H1 (cell line): ENCODE results near the gene MTF2. TPM values are rescaled to one million over a fixed set of nuclear protein-coding genes. Genes with fewer than 3 reads are reported as not detected.

Experiments used
- CTCF ChIA-PET: fragments of 300-600 bp; sonication (Branson Sonifier 250); formaldehyde crosslinking; loops from one replicate; lab custom pipeline; 2021; ENCODE audit not compliant: partially characterized antibody; lab: Charles Lee
- POLR2A ChIA-PET: fragments of 300-600 bp; sonication (Branson Sonifier 250); formaldehyde crosslinking; loops from one replicate; lab custom pipeline; 2021; ENCODE audit warnings: inconsistent platforms; ENCODE audit not compliant: partially characterized antibody; lab: Charles Lee
- DNase-seq, 2 experiments: peaks; one replicate each; pipeline versions ENCODE4 v3.0.0 to v3.0.0-alpha.2; 2010 to 2022; ENCODE audit warnings: low spot score in 2 of 2, low read depth in 1 of 2, mixed read lengths in 1 of 2
- FAIRE-seq: peaks from 2 replicates; lab custom pipeline; 2011; peaks lifted over from hg19 to GRCh38; lab: Jason Lieb, UNC
- H2AFZ ChIP-seq: 2 replicates; pipeline ENCODE4 v1.8.1; 2012; ENCODE audit warnings: low read length, inconsistent platforms
- H2AK5ac ChIP-seq: 2 replicates; pipeline ENCODE4 v1.6.1; 2013; ENCODE audit warnings: low read depth, low read length
- H2BK120ac ChIP-seq: replicated peaks from 2 replicates; pipeline ENCODE3; 2013; ENCODE audit warnings: low read depth, low read length, inconsistent platforms
- H2BK12ac ChIP-seq: 2 replicates; pipeline ENCODE4 v1.6.1; 2013; ENCODE audit warnings: low read depth, low read length
- H2BK15ac ChIP-seq: 2 replicates; pipeline ENCODE4 v1.6.1; 2013; ENCODE audit warnings: low read length
- H2BK20ac ChIP-seq: 2 replicates; pipeline ENCODE4 v1.6.1; 2013; ENCODE audit warnings: low read length
- H2BK5ac ChIP-seq: 2 replicates; pipeline ENCODE4 v1.6.1; 2013; ENCODE audit warnings: low read depth, low read length
- H3K14ac ChIP-seq: 2 replicates; pipeline ENCODE4 v1.6.1; 2013; ENCODE audit warnings: inconsistent platforms; ENCODE audit not compliant: insufficient read length
- H3K18ac ChIP-seq: 2 replicates; pipeline ENCODE4 v1.6.1; 2013; ENCODE audit warnings: low read length; ENCODE audit errors: extremely low read depth
- H3K23ac ChIP-seq: 2 replicates; pipeline ENCODE4 v1.6.1; 2013; ENCODE audit warnings: inconsistent platforms; ENCODE audit not compliant: insufficient read length
- H3K23me2 ChIP-seq: 2 replicates; pipeline ENCODE4 v1.6.1; 2013; ENCODE audit warnings: low read depth, low read length
- H3K27ac ChIP-seq: 2 replicates; pipeline ENCODE4 v1.6.1; 2011; ENCODE audit warnings: low read depth, low read length, inconsistent platforms
- H3K27me3 ChIP-seq, 4 experiments: replicated peaks in 1 of 4; 1 replicate in 1 of 4; 2 replicates in 3 of 4; pipeline versions ENCODE4 v1.6.1 to v1.8.1; 2011 to 2013; ENCODE audit warnings: low read length in 3 of 4, mild to moderate bottlenecking in 3 of 4, inconsistent platforms in 2 of 4, mixed read lengths in 2 of 4, moderate library complexity in 1 of 4; ENCODE audit not compliant: control insufficient read depth in 3 of 4, insufficient read depth in 3 of 4; ENCODE audit errors: extremely low read depth in 1 of 4
- H3K36me3 ChIP-seq, 4 experiments: 2 replicates each; pipeline versions ENCODE4 v1.6.1 to v1.8.1; 2011 to 2013; ENCODE audit warnings: mild to moderate bottlenecking in 4 of 4, low read length in 3 of 4, moderate library complexity in 2 of 4, control low read depth in 1 of 4, inconsistent platforms in 1 of 4; ENCODE audit not compliant: insufficient read depth in 4 of 4, control insufficient read depth in 2 of 4
- H3K4ac ChIP-seq: replicated peaks from 2 replicates; pipeline ENCODE3; 2013; ENCODE audit warnings: low read length, low read depth, mixed read lengths, inconsistent platforms; ENCODE audit not compliant: insufficient read length
- H3K4me1 ChIP-seq, 4 experiments: replicated peaks in 1 of 4; 1 replicate in 1 of 4; 2 replicates in 3 of 4; pipeline versions ENCODE4 v1.6.1 to v1.8.1; 2011 to 2013; ENCODE audit warnings: low read length in 3 of 4, inconsistent platforms in 2 of 4, mixed read lengths in 1 of 4; ENCODE audit not compliant: insufficient read depth in 4 of 4, control insufficient read depth in 3 of 4
- H3K4me2 ChIP-seq, 2 experiments: 2 replicates each; pipeline versions ENCODE4 v1.6.1 to v1.8.1; 2011 to 2013; ENCODE audit warnings: low read depth in 2 of 2, low read length in 2 of 2, control low read depth in 1 of 2, inconsistent platforms in 1 of 2, mild to moderate bottlenecking in 1 of 2; ENCODE audit not compliant: insufficient read depth in 1 of 2
- H3K4me3 ChIP-seq, 4 experiments: fragments of 200-600, 300-600 bp in 1 of 4; sonication (generic), shearing (Covaris generic), sonication (Bioruptor Twin) in 1 of 4; 2 replicates each; pipeline versions ENCODE4 v1.5.1 to v1.8.1; 2011 to 2016; ENCODE audit warnings: low read length in 4 of 4, low read depth in 3 of 4, control low read depth in 2 of 4, inconsistent platforms in 2 of 4, mild to moderate bottlenecking in 2 of 4, mixed read lengths in 1 of 4, moderate library complexity in 1 of 4; ENCODE audit not compliant: insufficient read depth in 2 of 4; ENCODE audit errors: extremely low read depth in 1 of 4
- H3K56ac ChIP-seq: replicated peaks from 2 replicates; pipeline ENCODE3; 2013; ENCODE audit warnings: low read depth, mild to moderate bottlenecking, mixed read lengths, low read length, inconsistent platforms; ENCODE audit not compliant: insufficient read length
- H3K79me1 ChIP-seq: 2 replicates; pipeline ENCODE4 v1.6.1; 2013; ENCODE audit warnings: low read depth, low read length, control low read depth
- H3K79me2 ChIP-seq, 2 experiments: 2 replicates each; pipeline versions ENCODE4 v1.6.1 to v1.8.1; 2012 to 2013; ENCODE audit warnings: low read length in 2 of 2, mild to moderate bottlenecking in 2 of 2, inconsistent platforms in 1 of 2; ENCODE audit not compliant: insufficient read depth in 2 of 2, control insufficient read depth in 1 of 2
- H3K9ac ChIP-seq, 4 experiments: replicated peaks in 1 of 4; 1 replicate in 1 of 4; 2 replicates in 3 of 4; pipeline versions ENCODE4 v1.6.1 to v1.8.1; 2011 to 2013; ENCODE audit warnings: low read depth in 3 of 4, low read length in 3 of 4, control low read depth in 2 of 4, mild to moderate bottlenecking in 2 of 4, moderate library complexity in 2 of 4, inconsistent platforms in 1 of 4; ENCODE audit errors: extremely low read depth in 1 of 4
- H3K9me3 ChIP-seq, 2 experiments: 2 replicates each; pipeline versions ENCODE4 v1.6.1 to v1.8.1; 2012 to 2013; ENCODE audit warnings: mild to moderate bottlenecking in 2 of 2, moderate library complexity in 2 of 2, control low read depth in 1 of 2, inconsistent platforms in 1 of 2, low read depth in 1 of 2, low read length in 1 of 2, mixed read lengths in 1 of 2; ENCODE audit not compliant: insufficient read depth in 2 of 2
- H4K20me1 ChIP-seq, 2 experiments: replicated peaks in 1 of 2; 2 replicates each; pipeline versions ENCODE3 to v1.8.1; 2011 to 2013; ENCODE audit warnings: inconsistent platforms in 2 of 2, low read length in 2 of 2, mild to moderate bottlenecking in 1 of 2; ENCODE audit not compliant: insufficient read depth in 2 of 2, control insufficient read depth in 1 of 2
- H4K5ac ChIP-seq: 2 replicates; pipeline ENCODE4 v1.6.1; 2013; ENCODE audit warnings: low read length, low read depth, mixed read lengths, inconsistent platforms; ENCODE audit not compliant: insufficient read length
- H4K8ac ChIP-seq: 2 replicates; pipeline ENCODE4 v1.8.0; 2013; ENCODE audit warnings: mild to moderate bottlenecking, moderate library complexity, low read length, inconsistent platforms; ENCODE audit not compliant: insufficient read depth; ENCODE audit errors: extremely low read depth
- H4K91ac ChIP-seq: replicated peaks from 2 replicates; pipeline ENCODE3; 2013; ENCODE audit warnings: low read length, mixed read lengths, inconsistent platforms; ENCODE audit not compliant: insufficient read length
- BCL11A ChIP-seq, 2 experiments: IDR thresholded peaks; one replicate each; pipeline ENCODE4 v1.6.1; 2011; ENCODE audit warnings: low read depth in 2 of 2, low read length in 2 of 2, mild to moderate bottlenecking in 2 of 2
- E2F6 ChIP-seq: IDR thresholded peaks from 2 replicates; pipeline ENCODE4 v1.6.1; 2012; ENCODE audit warnings: inconsistent platforms
- EGR1 ChIP-seq: IDR thresholded peaks from 2 replicates; pipeline ENCODE4 v1.6.1; 2011; ENCODE audit warnings: low read depth, low read length, borderline replicate concordance
- EP300 ChIP-seq, 2 experiments: IDR thresholded peaks; 1 replicate in 1 of 2; 2 replicates in 1 of 2; pipeline ENCODE4 v1.6.1; 2011 to 2012; ENCODE audit warnings: low read depth in 2 of 2, low read length in 2 of 2, mild to moderate bottlenecking in 2 of 2, borderline replicate concordance in 1 of 2, inconsistent platforms in 1 of 2, moderate library complexity in 1 of 2
- EZH2 ChIP-seq: fragments of 200-600 bp; sonication (generic); IDR thresholded peaks from 2 replicates; pipeline ENCODE4 v1.7.1; 2012; ENCODE audit warnings: low read depth, mild to moderate bottlenecking, moderate library complexity, low read length, inconsistent platforms; ENCODE audit not compliant: severe bottlenecking
- GTF2F1 ChIP-seq: IDR thresholded peaks from 2 replicates; pipeline ENCODE4 v1.6.1; 2012; ENCODE audit warnings: low read depth, low read length, improper control_type of control experiment, borderline replicate concordance
- KDM4A ChIP-seq: IDR thresholded peaks from one replicate; pipeline ENCODE4 v1.7.1; 2012; ENCODE audit warnings: low read depth, mild to moderate bottlenecking, moderate library complexity, low read length, inconsistent platforms; ENCODE audit not compliant: severe bottlenecking
- KDM5A ChIP-seq: fragments of 200-600 bp; IDR thresholded peaks from 2 replicates; pipeline ENCODE4 v1.7.1; 2012; ENCODE audit warnings: mild to moderate bottlenecking, low read length, inconsistent platforms, mixed read lengths
- NANOG ChIP-seq: IDR thresholded peaks from 2 replicates; pipeline ENCODE4 v1.6.1; 2011; ENCODE audit warnings: low read length, low read depth, mild to moderate bottlenecking, inconsistent platforms; ENCODE audit not compliant: insufficient read depth, poor library complexity, severe bottlenecking
- TBP ChIP-seq: IDR thresholded peaks from 2 replicates; pipeline ENCODE4 v1.6.1; 2011; ENCODE audit warnings: low read depth, low read length, improper control_type of control experiment
- WGBS, 2 experiments: shearing (Covaris generic) in 1 of 2; methylation state at CpG; one replicate each; pipeline versions ENCODE4 v1.1.6 to v1.1.7; 2013 to 2015; ENCODE audit warnings: low lambda C conversion rate in 2 of 2, mixed read lengths in 2 of 2, inconsistent platforms in 1 of 2, low coverage in 1 of 2, missing lambda C conversion rate in 1 of 2; ENCODE audit not compliant: insufficient replicate concordance in 2 of 2, insufficient coverage in 1 of 2, insufficient read length in 1 of 2; ENCODE audit errors: extremely low coverage in 1 of 2, missing lambda C conversion rate in 1 of 2; 5-methylcytosine and 5-hydroxymethylcytosine counted together
- polyA plus RNA-seq, 7 experiments: library from polyadenylated mRNA; depleted of rRNA in 3 of 7; stranded (reverse) in 5 of 7; unstranded in 2 of 7; fragments of >200 nt in 5 of 7; fragments of 200-250 nt in 2 of 7; gene quantifications; 1 replicate in 5 of 7; 2 replicates in 1 of 7; 4 replicates in 1 of 7; pipeline versions ENCODE4 v1.2.1 to v1.2.3, GENCODE V29; 2011 to 2013; ENCODE audit warnings: missing spikeins in 2 of 7, mixed read lengths in 2 of 7
- total RNA-seq: library from RNA; stranded (reverse); fragmentation: NEBNext Ultra II Directional; extraction: Animal tissue kit (Norgen Biotek cat#: 25700); gene quantifications from 2 replicates; pipeline ENCODE4 v1.2.1, GENCODE V29; 2021
- TF ChIP-seq, protein P1 (sequence below): IDR thresholded peaks from 2 replicates; pipeline ENCODE4 v1.6.1; 2011; ENCODE audit warnings: low read length, improper control_type of control experiment

The MTF2 gene
- total and polyA plus RNA-seq, 2 of the 8 experiments (the other 6 are each of a cell fraction or from before 2014, with no cell fraction given), result 72.1 to 102 TPM

- peaks cover 13 to 21% of the 10 kb centered on the region in 2 experiments for H4K20me1 ChIP-seq
- no peak overlapping the region for H2BK15ac ChIP-seq
- no peaks in the 10 kb centered on the region; the same call in 1 of the 2 replicates for H3K23me2 ChIP-seq
- H3K79me2 ChIP-seq, result peaks cover 34 to 99% of the 10 kb centered on the region in 2 experiments
- CTCF ChIA-PET, result interaction anchor here (1.1 to 2.8 kb wide), 4 partner anchors 7 to 70 kb away, joined by 3 to 7 read pairs (median 4); no protein-coding TSS in a partner anchor
- POLR2A ChIA-PET, result interaction anchor here (0.9 to 2.3 kb wide), 4 partner anchors 8 to 34 kb away, joined by 3 to 17 read pairs (median 4); partner anchors contain the start of gene MTF2
- DNase-seq (no peak), FAIRE-seq (no peak)
- H4K91ac ChIP-seq, result no peak overlapping the region
- H2BK12ac ChIP-seq, result no peak overlapping the region
- H3K18ac ChIP-seq, result no peak overlapping the region
- H3K9ac ChIP-seq, result no peak overlapping the region
- no peak overlapping the region for H3K56ac ChIP-seq
- H2BK20ac ChIP-seq, result no peak overlapping the region
- no peak overlapping the region for H2AK5ac ChIP-seq
- peaks cover 0 to 31% (median 7%) of the 10 kb centered on the region in 4 experiments; a peak in 3 of 8 replicates for H3K36me3 ChIP-seq
- H2BK5ac ChIP-seq, result no peak overlapping the region
- H3K4me1 ChIP-seq, result peaks cover 0 to 8% (median 0%) of the 10 kb centered on the region in 4 experiments; a peak in 1 of 7 replicates
- no peak overlapping the region for H4K5ac ChIP-seq
- no peak overlapping the region for H3K27ac ChIP-seq
- H2AFZ ChIP-seq, result no peak overlapping the region
- H3K4me3 ChIP-seq, result no peak overlapping the region
- H3K4me2 ChIP-seq, result peak overlapping the region in 1 of 2 experiments; percentile 25; a peak in 2 of 4 replicates
- H2BK120ac ChIP-seq, result no peak overlapping the region
- H3K9me3 ChIP-seq, result no peaks in the 10 kb centered on the region
- H3K79me1 ChIP-seq, result peaks cover 6% of the 10 kb centered on the region; the same call in 1 of the 2 replicates
- 100% methylated on average over 2 of the region's 2 CpGs; no CpG with 5 or more reads in 1 of the 2 experiments for WGBS, 2 experiments
- H4K8ac ChIP-seq, result no peak overlapping the region
- no peak overlapping the region for H3K14ac ChIP-seq
- H3K4ac ChIP-seq, result no peak overlapping the region
- H3K27me3 ChIP-seq, result no peaks in the 10 kb centered on the region
- H3K23ac ChIP-seq, result no peak overlapping the region
- TF ChIP-seq KDM4A, result no peak
- TF ChIP-seq, protein P1, sequence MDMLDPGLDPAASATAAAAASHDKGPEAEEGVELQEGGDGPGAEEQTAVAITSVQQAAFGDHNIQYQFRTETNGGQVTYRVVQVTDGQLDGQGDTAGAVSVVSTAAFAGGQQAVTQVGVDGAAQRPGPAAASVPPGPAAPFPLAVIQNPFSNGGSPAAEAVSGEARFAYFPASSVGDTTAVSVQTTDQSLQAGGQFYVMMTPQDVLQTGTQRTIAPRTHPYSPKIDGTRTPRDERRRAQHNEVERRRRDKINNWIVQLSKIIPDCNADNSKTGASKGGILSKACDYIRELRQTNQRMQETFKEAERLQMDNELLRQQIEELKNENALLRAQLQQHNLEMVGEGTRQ, result no peak
- no peak for TF ChIP-seq KDM5A
- no peak for TF ChIP-seq EP300 (IDR thresholded peaks at IDR 0.05; ENCODE audit: borderline replicate concordance in 1 of 2, low read depth in 2 of 2, low read length in 2 of 2)
- no peak for TF ChIP-seq EZH2
- TF ChIP-seq BCL11A (IDR thresholded peaks at IDR 0.05; ENCODE audit: low read depth in 2 of 2, low read length in 2 of 2), result no peak
- TF ChIP-seq EGR1, result no peak
- no peak for TF ChIP-seq TBP
- TF ChIP-seq E2F6, result no peak
- TF ChIP-seq GTF2F1, result no peak
- TF ChIP-seq NANOG, result no peak
Observed at GRCh38 chr1:93109578-93109977, 30.5 kb downstream of the MTF2 start.
